Esophagus squamous epithelium (tissue), 4 donors: ENCODE data around the gene ZYX.

Experiments
- POLR2A ChIP-seq, 4 donors: fragments of 450-650 bp; IDR thresholded peaks; one replicate each; pipeline ENCODE4 v1.6.1; 2017; ENCODE audit warnings: antibody characterized with exemption in 4 of 4, mild to moderate bottlenecking in 4 of 4, moderate library complexity in 3 of 4
- TF ChIP-seq, protein P1 (sequence below), 6 experiments: fragments of 450-650 bp in 4 of 6; fragments of 200-600 bp in 2 of 6; sonication (generic) in 2 of 6; IDR thresholded peaks; one replicate each; pipeline ENCODE4 v1.5.1; 2016 to 2019; ENCODE audit warnings: antibody characterized with exemption in 6 of 6, mild to moderate bottlenecking in 4 of 6, moderate library complexity in 4 of 6

DNA sequence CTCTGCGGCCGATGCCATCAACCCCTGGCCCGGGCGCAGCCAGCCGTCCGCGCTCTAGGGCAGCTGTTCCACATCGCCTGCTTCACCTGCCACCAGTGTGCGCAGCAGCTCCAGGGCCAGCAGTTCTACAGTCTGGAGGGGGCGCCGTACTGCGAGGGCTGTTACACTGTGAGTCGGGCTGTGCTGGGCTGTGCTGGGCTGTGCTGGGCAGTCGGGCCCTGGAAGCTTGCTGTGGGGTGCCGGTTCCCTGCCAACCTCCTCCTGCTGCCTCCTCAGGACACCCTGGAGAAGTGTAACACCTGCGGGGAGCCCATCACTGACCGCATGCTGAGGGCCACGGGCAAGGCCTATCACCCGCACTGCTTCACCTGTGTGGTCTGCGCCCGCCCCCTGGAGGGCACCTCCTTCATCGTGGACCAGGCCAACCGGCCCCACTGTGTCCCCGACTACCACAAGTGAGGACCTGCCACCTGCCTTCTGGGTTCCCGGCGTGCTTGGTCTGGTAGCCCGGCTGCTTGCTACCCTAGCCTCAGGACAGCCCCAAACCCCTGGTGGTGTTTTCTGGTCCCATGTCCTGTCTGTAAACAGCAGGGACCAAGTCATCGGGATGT is 7.5 kb downstream of the ZYX start:
- TF ChIP-seq, protein P1, sequence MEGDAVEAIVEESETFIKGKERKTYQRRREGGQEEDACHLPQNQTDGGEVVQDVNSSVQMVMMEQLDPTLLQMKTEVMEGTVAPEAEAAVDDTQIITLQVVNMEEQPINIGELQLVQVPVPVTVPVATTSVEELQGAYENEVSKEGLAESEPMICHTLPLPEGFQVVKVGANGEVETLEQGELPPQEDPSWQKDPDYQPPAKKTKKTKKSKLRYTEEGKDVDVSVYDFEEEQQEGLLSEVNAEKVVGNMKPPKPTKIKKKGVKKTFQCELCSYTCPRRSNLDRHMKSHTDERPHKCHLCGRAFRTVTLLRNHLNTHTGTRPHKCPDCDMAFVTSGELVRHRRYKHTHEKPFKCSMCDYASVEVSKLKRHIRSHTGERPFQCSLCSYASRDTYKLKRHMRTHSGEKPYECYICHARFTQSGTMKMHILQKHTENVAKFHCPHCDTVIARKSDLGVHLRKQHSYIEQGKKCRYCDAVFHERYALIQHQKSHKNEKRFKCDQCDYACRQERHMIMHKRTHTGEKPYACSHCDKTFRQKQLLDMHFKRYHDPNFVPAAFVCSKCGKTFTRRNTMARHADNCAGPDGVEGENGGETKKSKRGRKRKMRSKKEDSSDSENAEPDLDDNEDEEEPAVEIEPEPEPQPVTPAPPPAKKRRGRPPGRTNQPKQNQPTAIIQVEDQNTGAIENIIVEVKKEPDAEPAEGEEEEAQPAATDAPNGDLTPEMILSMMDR (IDR thresholded peaks at IDR 0.05): no peak
- TF ChIP-seq POLR2A (IDR thresholded peaks at IDR 0.05): no peak
